AG08396 (cell line): ENCODE measurements around the gene KCNA2.

Source experiments
- DNase-seq: peaks from one replicate; pipeline ENCODE4 v3.0.0; 2012; ENCODE audit warnings: low spot score, mixed read lengths

The KCNA2 gene

DNA sequence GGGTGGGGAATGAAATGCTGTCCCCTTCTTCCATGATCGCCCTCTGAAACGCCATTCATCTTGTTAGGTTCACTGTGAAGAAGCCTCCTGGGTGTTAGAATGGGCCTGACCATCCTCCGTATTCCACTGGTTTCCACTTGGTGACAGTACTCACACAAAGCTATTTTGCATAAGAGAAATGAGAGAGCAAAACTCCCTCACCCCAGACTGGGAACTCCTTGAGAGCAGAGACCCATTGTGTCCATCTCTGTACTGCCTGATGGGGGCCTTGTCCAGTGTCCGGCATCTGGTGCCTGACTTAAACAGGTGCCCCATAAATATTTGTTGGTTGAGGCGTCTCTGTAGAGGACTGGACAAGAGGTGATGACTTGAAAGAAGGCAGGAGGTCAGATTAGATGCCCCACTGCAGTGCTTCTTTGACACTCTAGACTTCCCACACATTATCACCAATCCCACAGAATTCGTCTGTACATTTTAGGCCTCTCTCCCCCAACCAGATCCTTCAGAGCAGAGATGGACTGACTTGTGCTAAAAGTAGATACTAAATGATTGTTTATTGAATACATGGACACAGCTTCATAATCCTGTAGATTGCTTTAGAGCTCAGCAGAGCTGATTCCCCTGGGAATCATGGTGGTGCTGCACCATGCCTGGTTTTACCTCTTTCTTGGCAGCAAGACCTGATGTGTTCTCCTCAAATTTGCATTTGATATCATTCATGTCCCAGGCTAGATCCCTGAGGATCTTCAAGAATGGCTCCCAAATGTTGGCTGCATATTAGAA is 22.4 kb upstream of the KCNA2 start:
- DNase-seq, result no peak

DNA sequence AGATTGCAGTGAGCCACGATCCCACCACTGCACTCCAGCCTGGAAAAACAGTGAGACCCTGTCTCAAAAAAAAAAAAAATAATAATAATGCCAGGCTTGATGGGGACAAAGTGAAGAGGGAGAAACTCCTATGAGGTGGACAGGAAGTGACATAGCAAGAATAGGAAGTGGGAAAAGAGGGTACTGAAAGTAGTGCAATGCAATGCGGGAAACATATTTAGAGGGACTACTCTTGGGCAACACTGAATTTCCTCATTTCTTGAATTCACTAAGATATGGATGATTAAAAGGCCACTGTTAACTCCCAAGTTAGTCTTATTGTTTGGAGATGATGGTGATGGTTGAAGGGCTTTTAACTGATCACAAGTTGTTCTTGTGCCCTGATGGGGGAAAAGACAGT is 21.6 kb upstream of the KCNA2 start:
- no peak for DNase-seq

- DNase-seq, result no peak
Observed at GRCh38 chr1:110626889-110627288, 20.7 kb upstream of the KCNA2 start.

GRCh38 chr1:110620686-110621085 is 14.5 kb upstream of the KCNA2 start:
- no peak for DNase-seq

- no peak for DNase-seq
Observed at GRCh38 chr1:110620250-110620615, 14.1 kb upstream of the KCNA2 start.

- DNase-seq, result peak; percentile 88
Observed at GRCh38 chr1:110619412-110620249, 13.5 kb upstream of the KCNA2 start.

DNA sequence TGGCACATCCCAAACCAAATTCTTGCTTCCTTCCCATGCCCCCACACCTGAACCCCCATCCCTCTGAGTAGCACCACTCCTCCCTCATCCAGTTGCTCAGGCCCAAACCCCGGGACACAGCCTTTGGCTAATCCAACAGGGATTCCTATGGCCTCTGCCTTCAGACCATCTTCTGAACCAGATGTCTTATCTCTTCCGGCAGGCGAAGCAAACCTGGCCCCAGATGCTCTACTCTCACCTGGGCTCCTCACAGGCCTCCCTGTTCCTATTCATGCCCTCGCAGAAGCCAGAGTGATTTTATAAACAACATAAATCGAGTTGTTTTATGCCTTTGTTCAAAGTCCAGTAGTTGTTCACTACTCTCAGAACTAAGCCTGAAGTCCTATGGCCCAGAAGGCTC is 12.5 kb upstream of the KCNA2 start:
- no peak for DNase-seq

- no peak for DNase-seq
Observed at GRCh38 chr1:110617589-110617988, 11.4 kb upstream of the KCNA2 start.

DNA sequence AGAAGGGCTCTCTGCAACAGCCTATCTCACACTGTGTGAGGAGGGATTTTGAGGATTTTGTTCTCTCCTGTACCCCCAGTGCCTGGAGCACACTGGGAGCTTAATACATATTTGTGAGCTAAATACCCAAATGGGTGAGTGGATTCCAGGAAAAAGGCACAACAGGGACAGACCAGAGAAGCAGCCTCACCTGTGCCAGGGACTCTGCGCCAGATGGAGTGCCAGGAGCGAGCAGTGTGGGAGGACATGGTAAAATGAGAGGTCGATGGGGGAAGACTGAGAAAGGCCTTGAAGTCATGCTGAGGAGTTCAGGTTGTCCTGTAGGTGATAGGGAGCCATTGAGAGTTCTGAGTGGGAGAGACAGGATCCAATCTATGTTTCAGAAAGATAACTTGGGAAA is 11.0 kb upstream of the KCNA2 start:
- DNase-seq, result no peak

DNA sequence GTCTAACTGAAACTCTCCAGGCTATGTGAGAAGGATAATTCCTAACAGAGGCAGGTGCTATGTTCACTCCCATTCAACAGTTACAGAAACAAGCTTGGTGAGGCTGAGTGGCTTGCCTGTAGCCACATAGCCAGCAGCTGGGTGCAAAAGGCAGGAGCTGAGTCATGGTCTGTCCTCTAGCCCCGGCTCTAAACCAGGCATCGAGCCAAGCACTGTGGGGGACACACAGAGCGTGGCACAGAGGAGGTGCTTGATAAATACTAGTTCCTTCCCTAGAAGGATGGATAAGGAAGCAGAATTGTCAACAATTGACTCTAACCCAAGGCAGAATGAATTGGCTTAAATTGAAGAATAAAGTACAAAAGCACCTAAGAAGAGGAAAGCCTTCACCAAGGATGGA is 10.4 kb upstream of the KCNA2 start:
- DNase-seq, result no peak

DNA sequence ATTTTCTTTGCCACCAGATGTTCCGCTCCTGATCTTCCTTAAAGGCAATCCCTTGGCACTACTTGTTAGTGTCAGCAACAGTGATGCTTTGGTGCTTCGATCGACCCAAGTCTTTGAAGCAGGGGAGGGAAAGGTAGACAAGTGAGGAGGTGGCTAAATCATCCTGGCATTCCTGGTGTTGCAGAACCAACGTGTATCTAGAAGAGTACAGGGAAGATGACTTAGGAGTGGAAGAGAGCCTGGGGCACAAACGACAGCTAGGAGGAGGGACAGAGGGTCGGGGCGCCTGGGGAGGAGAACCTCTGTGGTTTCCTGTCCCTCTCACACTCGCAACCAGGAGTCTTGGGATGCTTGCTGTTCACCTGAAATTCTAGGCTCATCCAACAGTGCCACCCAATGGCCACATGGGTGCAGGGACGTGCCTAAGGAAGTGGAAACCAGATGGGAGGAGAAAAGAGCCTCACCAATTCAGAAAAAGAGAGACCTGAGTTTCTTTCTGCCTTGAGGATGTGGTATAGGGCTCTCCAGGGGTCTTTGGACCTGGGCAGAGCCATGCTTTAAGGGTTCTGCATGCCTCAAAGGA is 9.5 kb upstream of the KCNA2 start:
- peak; percentile 72 for DNase-seq

DNA sequence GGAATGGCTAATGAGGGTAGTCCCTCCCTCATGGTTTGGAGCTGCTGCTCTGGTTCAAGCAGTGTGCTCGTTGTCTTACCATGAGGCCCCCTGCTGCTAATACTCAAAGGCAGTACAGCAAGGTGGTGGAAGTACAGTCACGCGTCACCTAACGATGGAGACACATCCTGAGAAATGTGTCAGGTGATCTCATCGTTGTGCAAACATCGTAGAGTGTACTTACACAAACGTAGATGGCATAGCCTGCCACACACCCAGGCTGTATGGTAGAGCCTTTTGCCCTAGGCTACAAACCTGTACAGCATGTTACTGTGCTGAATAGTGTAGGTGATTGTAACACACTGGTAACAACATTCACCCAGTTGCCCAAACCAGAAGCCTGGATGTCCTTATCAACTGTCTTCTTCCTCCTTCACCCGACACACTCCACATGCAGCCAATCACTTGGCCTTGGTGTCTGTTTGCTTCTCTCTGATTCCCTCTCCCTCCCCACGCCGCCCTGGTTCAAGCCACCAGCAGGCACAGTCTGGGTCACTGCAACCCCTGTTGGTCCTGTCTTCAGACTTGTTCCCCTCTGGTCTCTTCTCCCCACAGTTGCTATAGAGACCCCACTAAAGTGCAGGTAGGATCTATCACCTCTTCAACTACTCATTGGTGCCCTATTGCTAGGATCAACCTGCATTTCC is 6.0 kb upstream of the KCNA2 start:
- DNase-seq, result no peak

DNA sequence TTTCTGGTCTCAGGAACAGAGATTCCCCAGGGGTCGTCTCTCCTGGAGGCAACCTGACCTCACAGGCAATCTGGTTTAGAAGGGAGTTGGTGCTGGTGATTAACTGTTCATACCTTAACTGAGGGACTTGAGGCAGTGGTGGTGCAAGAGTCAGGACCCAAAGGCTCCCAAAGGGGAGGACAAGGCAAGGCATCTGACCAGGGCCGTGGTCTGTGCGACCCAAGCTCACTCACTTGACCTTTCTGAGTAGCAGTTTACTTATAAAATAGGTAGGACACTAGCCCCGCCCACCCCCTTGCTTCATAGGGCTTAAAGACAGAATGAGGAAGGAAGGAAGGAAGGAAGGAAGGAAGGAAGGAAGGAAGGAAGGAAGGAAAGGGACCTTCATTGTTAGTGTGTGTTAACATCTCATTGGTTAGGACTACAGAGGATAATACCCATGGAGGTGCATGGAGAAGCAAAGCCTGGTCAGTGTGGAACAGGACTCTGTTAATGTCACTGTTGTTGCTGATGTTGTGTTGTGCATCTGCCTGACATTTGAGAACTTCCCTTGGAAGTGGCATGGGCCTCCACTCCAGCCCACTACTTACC is 4.6 kb upstream of the KCNA2 start:
- DNase-seq, result no peak

DNA sequence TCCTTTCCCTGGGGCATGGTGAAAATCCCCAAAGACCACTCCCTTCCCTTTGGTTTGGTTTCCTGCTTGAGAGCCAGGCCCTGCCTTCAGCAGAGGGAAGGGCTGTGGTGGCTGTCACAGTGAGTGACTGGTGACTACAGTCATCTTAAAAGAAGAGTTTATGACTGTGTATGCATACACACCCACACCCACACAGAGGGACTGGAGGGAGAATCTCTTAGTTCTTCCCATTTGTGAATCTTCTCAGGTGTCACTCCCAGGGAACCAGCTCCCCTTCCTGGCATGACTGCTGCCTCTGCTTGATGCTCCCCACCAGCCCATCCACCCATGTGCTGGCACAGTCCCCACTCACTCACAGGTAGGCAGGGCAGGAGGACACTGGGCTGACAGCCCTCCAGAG is 3.9 kb upstream of the KCNA2 start:
- DNase-seq, result no peak

DNA sequence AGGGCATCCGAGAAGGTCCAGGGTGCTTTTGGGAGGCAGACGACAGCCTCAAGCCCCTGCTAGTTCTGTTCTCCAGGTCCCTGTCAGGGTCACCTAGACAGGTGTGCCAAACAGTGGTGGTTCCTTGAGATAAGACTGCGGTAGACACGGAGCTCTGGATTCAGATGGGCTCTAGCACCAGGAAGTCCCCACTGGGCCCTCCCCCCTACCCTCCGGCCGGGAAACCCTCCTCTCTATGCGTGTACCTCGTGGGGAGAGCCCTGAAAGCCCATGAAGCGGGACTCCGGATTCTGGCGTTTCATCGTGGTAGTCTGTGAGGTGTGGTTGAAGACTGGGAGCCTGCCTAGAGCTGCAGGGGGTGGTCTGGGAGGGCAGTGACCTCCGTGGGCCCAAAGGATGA is 2.1 kb upstream of the KCNA2 start:
- no peak for DNase-seq

GRCh38 chr1:110607536-110608230 is 1.5 kb upstream of the KCNA2 start:
- no peak for DNase-seq

DNA sequence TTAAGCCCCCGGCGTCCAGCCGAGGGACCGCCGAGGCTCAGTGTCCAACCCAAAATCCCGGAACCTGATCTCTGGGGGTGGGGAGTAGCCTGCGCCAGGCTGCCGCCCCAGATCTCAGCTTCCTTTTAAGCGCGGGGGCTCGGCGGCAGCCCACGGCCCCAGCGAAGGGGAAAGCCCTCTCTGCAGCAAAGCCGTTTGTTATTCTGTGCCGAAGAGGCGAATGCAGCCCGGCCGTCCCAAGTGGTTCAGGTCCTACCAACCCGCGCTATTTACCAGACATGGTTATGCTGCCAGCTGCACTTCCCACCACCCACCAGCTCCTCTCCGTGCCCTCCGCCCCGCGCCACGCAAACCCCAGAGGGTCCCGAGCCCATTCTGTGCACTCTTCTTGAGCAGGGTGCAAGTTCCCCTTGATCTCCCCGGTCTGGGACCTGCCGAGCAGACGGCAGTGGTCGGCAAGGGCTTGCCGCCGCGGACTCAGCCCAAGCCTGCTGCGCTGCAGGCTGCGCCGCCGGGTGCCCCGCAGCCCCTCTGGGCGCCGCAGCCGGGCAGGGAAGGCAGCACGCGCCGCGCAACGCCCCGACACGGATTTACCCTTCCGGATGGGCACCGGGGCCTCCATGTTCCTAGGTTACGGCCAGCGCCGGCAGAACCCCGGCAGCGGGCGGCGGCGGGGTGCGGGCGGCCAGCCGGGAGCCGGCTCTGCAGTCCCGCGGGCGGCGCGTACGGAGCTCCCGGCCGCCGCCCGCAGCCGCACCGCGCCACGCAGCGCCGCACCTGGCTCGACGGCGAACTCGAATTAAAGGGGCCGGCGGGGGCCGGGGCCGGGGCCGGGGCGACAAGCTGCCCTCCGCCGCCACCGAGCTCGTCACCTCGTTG is 738 bp upstream of the KCNA2 start:
- DNase-seq, result no peak

- no peak for DNase-seq
Observed at GRCh38 chr1:110605446-110605845, 712 bp downstream of the KCNA2 start.

DNA sequence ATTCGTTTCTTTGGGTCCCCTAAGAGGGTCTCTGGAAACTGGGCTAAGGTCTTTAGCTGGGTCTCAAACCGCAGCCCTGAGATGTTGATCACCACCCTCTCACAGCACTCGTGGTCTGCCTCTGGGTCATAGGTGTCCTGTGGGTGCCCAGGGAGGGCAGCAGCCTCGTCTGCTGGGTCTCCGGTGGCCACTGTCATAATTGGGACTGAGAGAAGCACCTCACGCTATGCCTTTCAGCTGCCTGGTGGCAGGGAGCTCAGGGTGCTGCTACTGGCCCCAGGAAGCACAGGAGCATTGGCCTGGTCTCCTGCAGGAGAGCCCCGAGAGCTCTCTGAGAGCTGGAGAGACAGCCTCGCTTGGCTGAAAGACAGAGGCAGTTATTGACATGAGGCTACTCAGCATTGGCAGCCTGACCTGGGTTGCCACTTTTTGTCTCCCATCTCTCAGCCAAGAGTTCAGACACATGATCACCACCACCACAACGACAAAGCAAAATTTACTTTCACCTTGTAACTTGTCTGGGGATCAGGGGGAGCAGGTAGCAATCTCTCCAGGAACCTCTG is 1.5 kb downstream of the KCNA2 start:
- no peak for DNase-seq

DNA sequence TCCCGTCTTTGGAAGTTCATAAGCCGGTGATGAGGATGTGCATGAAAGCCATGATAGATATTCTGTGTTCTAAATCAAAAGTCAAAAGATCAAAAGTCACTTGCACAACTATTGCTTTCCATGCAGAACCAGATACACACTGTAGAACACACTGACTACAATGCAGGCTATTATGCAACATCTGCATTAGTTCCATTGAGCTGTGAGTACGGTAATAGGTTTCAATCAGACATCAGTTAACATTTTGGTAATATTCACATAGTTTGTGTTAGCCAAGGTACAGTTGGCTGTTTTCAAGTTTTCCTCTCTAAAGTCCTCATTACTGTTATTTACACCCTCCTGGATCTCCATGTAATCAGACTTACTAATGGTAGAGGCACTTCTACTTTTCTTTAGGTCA is 3.1 kb downstream of the KCNA2 start:
- no peak for DNase-seq
